IMR-90 (cell line): ENCODE data around the gene PAQR7. TPM values are rescaled to one million over a fixed set of nuclear protein-coding genes. Genes with fewer than 3 reads are reported as not detected.
A peak's percentile ranks its signal among the peaks of the same experiment; 100 is the strongest.

Experiments used
- ATAC-seq: fragments of 200-7000 bp; cut with Tn5 transposase; 2 replicates; pipeline ENCODE4 v1.9.1; 2020; ENCODE audit warnings: low read depth, mild to moderate bottlenecking, moderate library complexity
- BruUV-seq: library from RNA; stranded (reverse); fragments of 400-500 nt; replicated peaks from 2 replicates; lab custom pipeline; 2021; lab: Mats Ljungman, UMichigan
- CTCF ChIA-PET: fragments of 300-600 bp; formaldehyde crosslinking; extraction: SDS; loops from one replicate; lab custom pipeline; 2021; ENCODE audit warnings: antibody characterized with exemption; lab: Yijun Ruan, JAX
- POLR2A ChIA-PET: fragments of 300-600 bp; sonication (Branson Sonifier 250); formaldehyde crosslinking; loops from one replicate; lab custom pipeline; 2022; ENCODE audit warnings: antibody characterized with exemption; ENCODE audit not compliant: unreplicated experiment; lab: Charles Lee
- DNase-seq: peaks from one replicate; pipeline ENCODE4 v3.0.0; 2013
- H2AFZ ChIP-seq: replicated peaks from 2 replicates; pipeline ENCODE3; 2013; ENCODE audit warnings: low read length, mild to moderate bottlenecking; ENCODE audit not compliant: poor library complexity
- H2AK5ac ChIP-seq: 2 replicates; pipeline ENCODE4 v1.6.1; 2013; ENCODE audit warnings: low read depth, low read length, inconsistent platforms
- H2AK9ac ChIP-seq: replicated peaks from 2 replicates; pipeline ENCODE3; 2013; ENCODE audit warnings: mild to moderate bottlenecking, low read depth, low read length, moderate library complexity; ENCODE audit not compliant: poor library complexity
- H2BK120ac ChIP-seq: 2 replicates; pipeline ENCODE4 v1.6.1; 2013; ENCODE audit warnings: low read depth, low read length, inconsistent platforms
- H2BK15ac ChIP-seq: 3 replicates; pipeline ENCODE4 v1.6.1; 2013; ENCODE audit warnings: low read depth, low read length, inconsistent platforms
- H2BK20ac ChIP-seq: 2 replicates; pipeline ENCODE4 v1.6.1; 2013; ENCODE audit warnings: low read depth, mild to moderate bottlenecking, inconsistent platforms, low read length, moderate library complexity
- H2BK5ac ChIP-seq: 2 replicates; pipeline ENCODE4 v1.6.1; 2013; ENCODE audit warnings: mild to moderate bottlenecking, low read depth, low read length, inconsistent platforms; ENCODE audit not compliant: poor library complexity, severe bottlenecking
- H3K14ac ChIP-seq: replicated peaks from 2 replicates; pipeline ENCODE4 v1.6.1; 2013; ENCODE audit warnings: low read depth, low read length, inconsistent platforms
- H3K18ac ChIP-seq: 2 replicates; pipeline ENCODE4 v1.6.1; 2013; ENCODE audit warnings: low read depth, low read length, control low read depth
- H3K23ac ChIP-seq: 2 replicates; pipeline ENCODE4 v1.6.1; 2013; ENCODE audit warnings: low read depth, low read length, inconsistent platforms
- H3K27ac ChIP-seq: 2 replicates; pipeline ENCODE4 v1.5.1; 2013; ENCODE audit warnings: mild to moderate bottlenecking, control low read depth, low read length; ENCODE audit not compliant: insufficient read depth
- H3K27me3 ChIP-seq: 2 replicates; pipeline ENCODE4 v1.6.1; 2013; ENCODE audit warnings: low read length; ENCODE audit not compliant: control insufficient read depth, insufficient read depth
- H3K36me3 ChIP-seq: 2 replicates; pipeline ENCODE4 v1.6.1; 2013; ENCODE audit warnings: low read length, mixed read lengths; ENCODE audit not compliant: control insufficient read depth, insufficient read depth
- H3K4ac ChIP-seq: 2 replicates; pipeline ENCODE4 v1.6.1; 2013; ENCODE audit warnings: low read depth, low read length, inconsistent platforms
- H3K4me1 ChIP-seq: 2 replicates; pipeline ENCODE4 v1.6.1; 2013; ENCODE audit warnings: low read length, mixed read lengths; ENCODE audit not compliant: control insufficient read depth, insufficient read depth
- H3K4me2 ChIP-seq: 2 replicates; pipeline ENCODE4 v1.6.1; 2013; ENCODE audit warnings: low read depth, mild to moderate bottlenecking, control low read depth, low read length, moderate library complexity
- H3K4me3 ChIP-seq: 2 replicates; pipeline ENCODE4 v1.5.1; 2013; ENCODE audit warnings: low read depth, mild to moderate bottlenecking, control low read depth, low read length, moderate library complexity; ENCODE audit not compliant: insufficient read depth
- H3K56ac ChIP-seq: 2 replicates; pipeline ENCODE4 v1.6.1; 2013; ENCODE audit warnings: low read length, inconsistent platforms; ENCODE audit not compliant: insufficient read depth; ENCODE audit errors: extremely low read depth
- H3K79me1 ChIP-seq, 2 experiments: 2 replicates each; pipeline ENCODE4 v1.6.1; 2013; ENCODE audit warnings: low read length in 2 of 2, inconsistent platforms in 1 of 2, low read depth in 1 of 2
- H3K9ac ChIP-seq: 2 replicates; pipeline ENCODE4 v1.6.1; 2013; ENCODE audit warnings: low read depth, low read length, control low read depth
- H3K9me1 ChIP-seq: 2 replicates; pipeline ENCODE4 v1.6.1; 2013; ENCODE audit warnings: low read length, inconsistent platforms; ENCODE audit not compliant: insufficient read depth
- H3K9me3 ChIP-seq: 2 replicates; pipeline ENCODE4 v1.6.1; 2013; ENCODE audit warnings: low read length; ENCODE audit not compliant: control insufficient read depth, insufficient read depth
- H4K20me1 ChIP-seq: 2 replicates; pipeline ENCODE4 v1.6.1; 2013; ENCODE audit warnings: low read length, inconsistent platforms; ENCODE audit not compliant: insufficient read depth
- H4K5ac ChIP-seq: 2 replicates; pipeline ENCODE4 v1.6.1; 2013; ENCODE audit warnings: mild to moderate bottlenecking, low read depth, low read length, control low read depth
- H4K8ac ChIP-seq, 2 experiments: 2 replicates each; pipeline ENCODE4 v1.6.1; 2013; ENCODE audit warnings: low read depth in 2 of 2, low read length in 2 of 2, control low read depth in 1 of 2, inconsistent platforms in 1 of 2
- H4K91ac ChIP-seq: 2 replicates; pipeline ENCODE4 v1.6.1; 2013; ENCODE audit warnings: low read depth, low read length, inconsistent platforms; ENCODE audit not compliant: insufficient read depth
- BHLHE40 ChIP-seq: fragments of 150-350 bp; IDR thresholded peaks from 2 replicates; pipeline ENCODE4 v1.6.1; 2016; ENCODE audit warnings: mild to moderate bottlenecking, low read depth, low read length
- CHD1 ChIP-seq: IDR thresholded peaks from 2 replicates; pipeline ENCODE4 v1.6.1; 2012; ENCODE audit warnings: low read depth, low read length, improper control_type of control experiment
- FOS ChIP-seq: fragments of 150-350 bp; IDR thresholded peaks from 2 replicates; pipeline ENCODE4 v1.6.1; 2016; ENCODE audit warnings: low read depth, low read length
- MAZ ChIP-seq: IDR thresholded peaks from 2 replicates; pipeline ENCODE4 v1.6.1; 2012; ENCODE audit warnings: low read depth, mild to moderate bottlenecking, low read length, improper control_type of control experiment, moderate library complexity, borderline replicate concordance
- MXI1 ChIP-seq: IDR thresholded peaks from 2 replicates; pipeline ENCODE4 v1.6.1; 2012; ENCODE audit warnings: low read depth, mild to moderate bottlenecking, low read length, moderate library complexity, borderline replicate concordance
- POLR2A ChIP-seq: IDR thresholded peaks from 2 replicates; pipeline ENCODE4 v1.6.1; 2012; ENCODE audit warnings: mild to moderate bottlenecking, low read depth, low read length
- RAD21 ChIP-seq: IDR thresholded peaks from 2 replicates; pipeline ENCODE4 v1.6.1; 2012; ENCODE audit warnings: low read length, improper control_type of control experiment
- RCOR1 ChIP-seq: IDR thresholded peaks from 2 replicates; pipeline ENCODE4 v1.6.1; 2012; ENCODE audit warnings: mild to moderate bottlenecking, low read length, improper control_type of control experiment; ENCODE audit not compliant: insufficient replicate concordance
- RFX5 ChIP-seq: IDR thresholded peaks from 2 replicates; pipeline ENCODE4 v1.8.0; 2012; ENCODE audit warnings: low read depth, mild to moderate bottlenecking, low read length, moderate library complexity
- SMC3 ChIP-seq: fragments of 150-350 bp; IDR thresholded peaks from 2 replicates; pipeline ENCODE4 v1.6.1; 2016; ENCODE audit warnings: low read depth, mild to moderate bottlenecking, antibody characterized with exemption, low read length, moderate library complexity
- WGBS, 2 experiments: methylation state at CpG; one replicate each; pipeline versions ENCODE4 v1.1.5 to v1.1.7; 2013; ENCODE audit warnings: missing lambda C conversion rate in 2 of 2; ENCODE audit not compliant: insufficient read length in 1 of 2; ENCODE audit errors: extremely low coverage in 2 of 2; 5-methylcytosine and 5-hydroxymethylcytosine counted together
- dilution Hi-C: fragments of 300-500 bp; cut with HindIII; formaldehyde crosslinking; loops from one replicate; pipeline ENCODE4 v1.14.3; 2018; ENCODE audit warnings: low sequenced_read_pairs; ENCODE audit not compliant: unreplicated experiment
- in situ Hi-C: fragments of 300-500 bp; cut with MboI; formaldehyde crosslinking; loops from 3 replicates; pipeline ENCODE4 v1.14.3; 2019; ENCODE audit warnings: low sequenced_read_pairs, inconsistent platforms, mixed read lengths
- intact Hi-C: fragments of 100-400 bp; cut with micrococcal nuclease; formaldehyde crosslinking; loops from 2 replicates; pipeline ENCODE4 v1.10.0; 2022
- polyA plus RNA-seq, 3 experiments: library from polyadenylated mRNA; depleted of rRNA; stranded (reverse); fragments of >200 nt; gene quantifications; 2 replicates each; pipeline ENCODE4 v1.2.3, GENCODE V29; 2012; ENCODE audit warnings: low replicate concordance in 1 of 3
- total RNA-seq: library from RNA; depleted of rRNA; stranded (reverse); fragments of >200 nt; gene quantifications from 2 replicates; pipeline ENCODE4 v1.2.3, GENCODE V29; 2012
- TF ChIP-seq, protein P1 (sequence below): fragments of 150-350 bp; IDR thresholded peaks from 2 replicates; pipeline ENCODE4 v1.6.1; 2016; ENCODE audit warnings: low read depth, mild to moderate bottlenecking, low read length, moderate library complexity, borderline replicate concordance
- TF ChIP-seq, protein P2 (sequence below): fragments of 150-350 bp; IDR thresholded peaks from 2 replicates; pipeline ENCODE4 v1.6.1; 2017; ENCODE audit warnings: mild to moderate bottlenecking, antibody characterized with exemption, low read length, low read depth
- TF ChIP-seq, protein P3 (sequence below): conservative IDR thresholded peaks from 2 replicates; pipeline ENCODE4 v1.5.1; 2012; ENCODE audit warnings: mild to moderate bottlenecking, low read depth, low read length, improper control_type of control experiment

Gene PAQR7
- total and polyA plus RNA-seq, 2 of the 4 experiments (the other 2 are of a cell fraction) = 9.0 to 12.9 TPM

DNA sequence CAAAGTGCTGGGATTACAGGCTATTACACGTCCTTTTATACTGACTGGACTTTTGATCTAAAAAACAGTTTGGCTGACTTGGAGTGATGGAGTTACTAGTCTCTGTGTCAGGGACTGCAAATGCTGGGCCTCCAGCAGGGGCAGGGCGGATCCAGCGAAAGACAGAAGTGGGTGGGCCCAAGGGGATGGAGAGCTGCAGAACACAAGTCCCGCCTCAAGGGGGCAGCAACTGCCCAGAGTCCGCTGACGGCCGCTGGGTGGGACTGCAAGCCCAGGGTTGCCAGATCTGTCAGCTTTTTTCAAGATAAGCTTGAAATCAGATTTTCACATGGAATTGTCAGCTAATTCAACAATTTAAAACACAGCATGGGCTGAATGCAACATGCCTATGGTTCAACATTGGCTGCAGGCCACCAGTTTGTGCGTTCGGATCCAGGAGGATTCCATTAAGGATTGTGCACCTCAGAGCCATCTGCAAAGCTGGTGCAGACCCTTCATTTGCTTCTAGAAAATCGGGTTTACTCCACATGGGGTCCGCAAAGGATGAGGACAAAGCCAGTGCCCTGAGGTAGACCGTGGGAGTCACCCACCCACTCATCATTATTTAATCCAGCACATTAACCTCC lies 20.0 kb upstream of the PAQR7 start:
- no peaks in the 10 kb centered on the region for H3K27me3 ChIP-seq
- no peak for TF ChIP-seq BHLHE40
- TF ChIP-seq MAZ = peak; percentile 67; the same call in 1 of the 2 replicates
- TF ChIP-seq, protein P1, sequence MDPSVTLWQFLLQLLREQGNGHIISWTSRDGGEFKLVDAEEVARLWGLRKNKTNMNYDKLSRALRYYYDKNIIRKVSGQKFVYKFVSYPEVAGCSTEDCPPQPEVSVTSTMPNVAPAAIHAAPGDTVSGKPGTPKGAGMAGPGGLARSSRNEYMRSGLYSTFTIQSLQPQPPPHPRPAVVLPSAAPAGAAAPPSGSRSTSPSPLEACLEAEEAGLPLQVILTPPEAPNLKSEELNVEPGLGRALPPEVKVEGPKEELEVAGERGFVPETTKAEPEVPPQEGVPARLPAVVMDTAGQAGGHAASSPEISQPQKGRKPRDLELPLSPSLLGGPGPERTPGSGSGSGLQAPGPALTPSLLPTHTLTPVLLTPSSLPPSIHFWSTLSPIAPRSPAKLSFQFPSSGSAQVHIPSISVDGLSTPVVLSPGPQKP = no peak
- TF ChIP-seq FOS = no peak
- TF ChIP-seq, protein P2, sequence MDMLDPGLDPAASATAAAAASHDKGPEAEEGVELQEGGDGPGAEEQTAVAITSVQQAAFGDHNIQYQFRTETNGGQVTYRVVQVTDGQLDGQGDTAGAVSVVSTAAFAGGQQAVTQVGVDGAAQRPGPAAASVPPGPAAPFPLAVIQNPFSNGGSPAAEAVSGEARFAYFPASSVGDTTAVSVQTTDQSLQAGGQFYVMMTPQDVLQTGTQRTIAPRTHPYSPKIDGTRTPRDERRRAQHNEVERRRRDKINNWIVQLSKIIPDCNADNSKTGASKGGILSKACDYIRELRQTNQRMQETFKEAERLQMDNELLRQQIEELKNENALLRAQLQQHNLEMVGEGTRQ = no peak
- TF ChIP-seq POLR2A = peak; percentile 52; the same call in 1 of the 2 replicates
- TF ChIP-seq RFX5 = no peak
- TF ChIP-seq, protein P3, sequence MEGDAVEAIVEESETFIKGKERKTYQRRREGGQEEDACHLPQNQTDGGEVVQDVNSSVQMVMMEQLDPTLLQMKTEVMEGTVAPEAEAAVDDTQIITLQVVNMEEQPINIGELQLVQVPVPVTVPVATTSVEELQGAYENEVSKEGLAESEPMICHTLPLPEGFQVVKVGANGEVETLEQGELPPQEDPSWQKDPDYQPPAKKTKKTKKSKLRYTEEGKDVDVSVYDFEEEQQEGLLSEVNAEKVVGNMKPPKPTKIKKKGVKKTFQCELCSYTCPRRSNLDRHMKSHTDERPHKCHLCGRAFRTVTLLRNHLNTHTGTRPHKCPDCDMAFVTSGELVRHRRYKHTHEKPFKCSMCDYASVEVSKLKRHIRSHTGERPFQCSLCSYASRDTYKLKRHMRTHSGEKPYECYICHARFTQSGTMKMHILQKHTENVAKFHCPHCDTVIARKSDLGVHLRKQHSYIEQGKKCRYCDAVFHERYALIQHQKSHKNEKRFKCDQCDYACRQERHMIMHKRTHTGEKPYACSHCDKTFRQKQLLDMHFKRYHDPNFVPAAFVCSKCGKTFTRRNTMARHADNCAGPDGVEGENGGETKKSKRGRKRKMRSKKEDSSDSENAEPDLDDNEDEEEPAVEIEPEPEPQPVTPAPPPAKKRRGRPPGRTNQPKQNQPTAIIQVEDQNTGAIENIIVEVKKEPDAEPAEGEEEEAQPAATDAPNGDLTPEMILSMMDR = peak; percentile 100
- peak; percentile 69; the same call in 1 of the 2 replicates for TF ChIP-seq CHD1
- TF ChIP-seq MXI1 = no peak
- TF ChIP-seq RAD21 = peak; percentile 99
- peak; percentile 98 for TF ChIP-seq SMC3
- no peak for TF ChIP-seq RCOR1

More for the DNA sequence above, 20.0 kb upstream of the PAQR7 start:
- Histone ChIP-seq H2AK9ac (peak overlapping the region; percentile 56), H4K8ac (peak overlapping the region; percentile 88 to 90), H2BK20ac (no peak overlapping the region), H4K91ac (peak overlapping the region; percentile 59; the same call in 1 of the 2 replicates), H3K56ac (no peak overlapping the region), H3K4me2 (no peak overlapping the region), H4K20me1 (no peaks in the 10 kb centered on the region), H3K27ac (peak overlapping the region; percentile 11), H3K4me3 (no peak overlapping the region), H3K4ac (peak overlapping the region; percentile 47), H3K23ac (no peak overlapping the region), H3K9me1 (peaks cover 16% of the 10 kb centered on the region), H3K36me3 (peaks cover 27% of the 10 kb centered on the region), H2AFZ (peak overlapping the region; percentile 75), H2BK120ac (peak overlapping the region; percentile 63; the same call in 1 of the 2 replicates), H3K4me1 (peaks cover 33% of the 10 kb centered on the region), H3K9ac (peak overlapping the region; percentile 31; the same call in 1 of the 2 replicates), H2AK5ac (peak overlapping the region; percentile 87), H2BK5ac (peak overlapping the region; percentile 53), H2BK15ac (peak overlapping the region; percentile 25; the same call in 2 of the 3 replicates), H4K5ac (peak overlapping the region; percentile 59), H3K18ac (no peak overlapping the region; the same call in 1 of the 2 replicates), H3K14ac (peak overlapping the region; percentile 8; the same call in 1 of the 2 replicates), H3K9me3 (no peaks in the 10 kb centered on the region), H3K79me1 (peaks cover 28 to 69% of the 10 kb centered on the region in 2 experiments)
- peak; percentile 92 for DNase-seq
- dilution Hi-C loops = no loop called here
- in situ Hi-C loops = loop anchor here (5.0 kb wide), 1 partner anchor 102 kb away; the partner anchor contains the start of gene PAFAH2
- ChIA-PET CTCF (interaction anchor here (0.6 to 4.3 kb wide), 32 partner anchors 9 to 250 kb away, joined by 3 to 47 read pairs (median 4); partner anchors contain the start of genes MTFR1L, PAFAH2 and PAQR7), POLR2A (interaction anchor here (0.6 to 2.2 kb wide), 2 partner anchors 47 to 102 kb away, joined by 6 to 13 read pairs; partner anchors contain the start of gene PAFAH2)
- BruUV-seq = no TSS peak
- intact Hi-C loops = loop anchor here (1.0 to 5.0 kb wide), 2 partner anchors 73 to 103 kb away; partner anchors contain the start of gene PAFAH2
- 3% methylated on average over 7 of the region's 12 CpGs; no CpG with 5 or more reads in 1 of the 2 experiments for WGBS, 2 experiments
- peak; percentile 87 for ATAC-seq
